RWPE1 (cell line): ENCODE data around the gene MRE11.
"Not testable (repeated sequence)": the region's sequence is repeated elsewhere in the genome, so short reads cannot be mapped to it uniquely, and the experiment has no call there.

ENCODE experiments used
- CTCF ChIA-PET: fragments of 350-600 bp; sonication (Branson Sonifier 250); formaldehyde crosslinking; extraction: SDS; loops from one replicate; lab custom pipeline; 2021; lab: Yijun Ruan, JAX
- POLR2A ChIA-PET: fragments of 400-600 bp; formaldehyde crosslinking; extraction: SDS; loops from one replicate; lab custom pipeline; 2020; ENCODE audit warnings: antibody characterized with exemption; ENCODE audit not compliant: low non-redundant PET; lab: Yijun Ruan, JAX
- DNase-seq: peaks from one replicate; pipeline ENCODE4 v3.0.0; 2012; ENCODE audit warnings: low spot score
- H3K27ac ChIP-seq: fragments of 450-650 bp; 2 replicates; pipeline ENCODE4 v1.5.1; 2017
- TF ChIP-seq, protein P1 (sequence below): fragments of 450-650 bp; conservative IDR thresholded peaks from 2 replicates; pipeline ENCODE4 v1.5.1; 2017; ENCODE audit warnings: low read depth, mild to moderate bottlenecking

MRE11 gene

DNA sequence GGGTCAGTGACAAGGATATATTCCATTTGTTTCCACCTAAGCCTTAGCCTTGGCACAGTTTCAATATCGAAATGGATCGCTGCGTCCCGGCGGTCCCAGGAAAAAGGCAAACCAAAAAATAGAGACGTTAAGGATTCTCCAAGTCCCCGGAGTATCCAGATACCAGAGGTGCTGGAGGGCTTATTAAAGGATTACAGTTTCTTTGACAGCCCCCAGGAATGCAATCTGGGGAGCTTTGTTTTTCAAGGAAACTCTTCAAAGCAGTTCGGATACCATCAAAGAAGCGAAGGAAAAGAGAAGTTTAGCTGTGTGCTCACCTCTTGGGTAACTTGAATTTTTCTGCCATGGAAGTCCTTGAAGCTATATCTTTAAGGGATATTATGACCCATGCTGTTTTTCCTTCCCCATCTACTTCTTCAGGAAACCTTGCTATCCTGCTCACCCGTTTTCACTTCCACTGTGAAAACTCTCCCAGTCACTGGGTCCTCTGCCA, 91.8 kb downstream of the MRE11 start:
- ChIA-PET CTCF (no interaction called here), POLR2A (interaction anchor here (0.6 kb wide), 1 partner anchor 272 kb away, joined by 3 read pairs; no protein-coding TSS in a partner anchor)

DNA sequence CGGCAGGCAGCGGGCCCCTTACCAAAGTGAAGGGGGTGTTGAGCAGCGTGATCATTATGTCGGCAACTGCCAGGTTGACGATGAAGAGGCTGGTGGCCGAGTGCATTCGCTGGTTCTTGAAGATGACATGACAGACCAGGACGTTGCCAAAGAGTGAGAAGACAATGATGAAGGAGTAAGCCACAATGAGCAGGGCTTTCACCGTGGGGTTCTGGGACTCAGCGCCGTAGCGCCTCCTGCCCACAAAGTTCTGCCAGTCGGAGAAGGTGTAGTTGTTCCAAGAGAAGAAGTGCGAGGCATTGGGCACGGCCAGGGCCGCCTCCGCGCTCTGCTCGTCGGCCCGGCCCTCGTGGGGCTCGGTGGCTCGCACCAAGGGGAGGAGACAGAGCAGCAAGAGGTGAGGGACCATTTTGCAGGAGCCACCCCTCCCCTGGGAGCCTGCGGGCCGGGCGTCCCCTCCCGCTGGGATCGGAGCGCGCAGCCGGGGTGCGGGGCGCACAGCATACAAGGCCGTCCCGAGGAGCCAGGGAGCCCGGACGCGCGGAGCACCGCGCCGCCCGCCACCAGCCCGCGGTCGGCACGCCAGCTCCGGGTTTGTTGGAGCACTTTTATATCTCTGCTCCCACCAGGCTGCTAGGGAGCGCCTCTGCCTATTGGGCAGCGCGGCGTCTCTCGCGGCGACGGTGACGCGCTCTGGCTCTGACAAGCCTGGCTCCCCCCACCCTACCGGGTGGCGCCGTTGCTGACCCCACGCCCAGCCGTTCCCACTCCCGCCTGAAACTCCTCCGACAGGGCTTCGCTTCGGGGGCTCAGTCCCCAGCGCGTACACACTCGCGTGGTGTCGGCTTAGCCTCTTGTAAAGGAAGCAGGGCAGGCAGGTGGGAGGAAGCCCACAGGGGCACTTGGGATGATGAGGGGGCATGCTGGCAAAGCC, 92.5 kb downstream of the MRE11 start, which contains the start of gene GPR83:
Gene GPR83, minus strand, starts transcription at position 581 of the 934 bp plus-strand sequence. Its CDS starts 172 bp downstream, at position 409.
- ChIA-PET POLR2A (interaction anchor here (0.6 kb wide), 1 partner anchor 272 kb away, joined by 3 read pairs; no protein-coding TSS in a partner anchor), CTCF (no interaction called here)
- DNase-seq = no peak
- H3K27ac ChIP-seq = no peak within 1 kb of the TSS
- TF ChIP-seq, protein P1, sequence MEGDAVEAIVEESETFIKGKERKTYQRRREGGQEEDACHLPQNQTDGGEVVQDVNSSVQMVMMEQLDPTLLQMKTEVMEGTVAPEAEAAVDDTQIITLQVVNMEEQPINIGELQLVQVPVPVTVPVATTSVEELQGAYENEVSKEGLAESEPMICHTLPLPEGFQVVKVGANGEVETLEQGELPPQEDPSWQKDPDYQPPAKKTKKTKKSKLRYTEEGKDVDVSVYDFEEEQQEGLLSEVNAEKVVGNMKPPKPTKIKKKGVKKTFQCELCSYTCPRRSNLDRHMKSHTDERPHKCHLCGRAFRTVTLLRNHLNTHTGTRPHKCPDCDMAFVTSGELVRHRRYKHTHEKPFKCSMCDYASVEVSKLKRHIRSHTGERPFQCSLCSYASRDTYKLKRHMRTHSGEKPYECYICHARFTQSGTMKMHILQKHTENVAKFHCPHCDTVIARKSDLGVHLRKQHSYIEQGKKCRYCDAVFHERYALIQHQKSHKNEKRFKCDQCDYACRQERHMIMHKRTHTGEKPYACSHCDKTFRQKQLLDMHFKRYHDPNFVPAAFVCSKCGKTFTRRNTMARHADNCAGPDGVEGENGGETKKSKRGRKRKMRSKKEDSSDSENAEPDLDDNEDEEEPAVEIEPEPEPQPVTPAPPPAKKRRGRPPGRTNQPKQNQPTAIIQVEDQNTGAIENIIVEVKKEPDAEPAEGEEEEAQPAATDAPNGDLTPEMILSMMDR = no peak

More for the DNA sequence above, 91.8 kb downstream of the MRE11 start:
- TF ChIP-seq, protein P1 = no peak
- H3K27ac ChIP-seq = no peak overlapping the region
- DNase-seq = no peak

DNA sequence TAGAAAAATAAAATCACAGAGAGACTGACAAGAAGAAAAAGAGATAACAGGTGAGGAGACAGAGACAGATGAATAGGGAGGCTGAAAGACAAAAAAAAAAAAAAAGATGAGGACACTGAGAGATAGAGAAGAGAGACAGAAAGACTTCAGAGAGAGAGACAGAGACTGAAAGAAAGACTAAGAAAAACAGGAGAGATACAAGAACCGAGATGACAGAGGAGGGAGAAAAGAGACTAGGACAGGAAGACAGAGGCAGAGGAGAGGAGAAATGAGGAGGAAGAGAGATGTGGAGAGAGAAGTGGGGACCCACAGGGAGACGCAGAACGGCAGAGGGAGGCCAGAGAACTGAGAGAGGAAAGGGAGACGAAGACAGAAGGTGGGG, 93.2 kb downstream of the MRE11 start:
- H3K27ac ChIP-seq = no peak overlapping the region
- POLR2A ChIA-PET = no interaction called here
- TF ChIP-seq, protein P1 = no peak
- CTCF ChIA-PET = interaction anchor here (0.7 kb wide), 1 partner anchor 45 kb away, joined by 3 read pairs; no protein-coding TSS in a partner anchor
- no peak for DNase-seq

DNA sequence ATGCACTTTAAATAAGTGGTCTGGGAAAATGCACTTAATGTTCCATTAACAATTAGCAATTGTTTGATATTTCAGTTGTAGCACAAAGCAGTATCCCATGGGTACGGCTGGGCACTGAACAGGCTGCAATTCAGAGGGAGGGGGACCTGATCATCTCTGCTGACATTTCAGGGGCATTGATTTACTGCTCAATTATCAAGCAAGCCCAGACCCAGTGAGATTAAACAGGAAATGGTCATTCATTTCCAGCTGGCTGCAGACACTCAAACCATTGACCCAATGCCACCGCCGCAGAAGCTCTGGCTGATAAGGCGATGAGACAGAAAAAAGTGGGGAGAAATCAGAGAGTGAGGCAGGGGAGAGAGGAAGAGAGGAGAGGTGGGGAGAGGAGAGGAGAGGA, 93.6 kb downstream of the MRE11 start:
- DNase-seq = no peak

DNA sequence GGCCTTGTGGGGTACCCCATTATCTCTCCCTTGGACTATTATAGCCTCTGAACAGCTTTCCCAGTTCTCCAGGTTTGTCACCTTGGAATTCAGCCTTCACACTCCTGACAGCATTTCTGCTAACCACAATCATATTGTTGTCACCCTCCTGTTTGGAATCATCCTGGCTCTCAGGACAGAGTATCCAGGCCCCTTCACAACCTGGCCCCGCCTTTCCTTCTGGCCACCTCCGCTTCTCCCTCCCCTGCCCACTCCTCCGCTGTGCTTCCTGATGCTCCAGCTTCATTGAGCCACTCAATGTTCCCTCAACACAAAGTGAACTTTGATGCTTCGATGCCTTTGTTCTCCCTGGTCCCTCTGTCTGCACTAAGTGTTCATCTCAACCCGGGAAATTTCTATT, 95.5 kb downstream of the MRE11 start:
- CTCF ChIA-PET = interaction anchor here (0.7 kb wide), 1 partner anchor 85 kb away, joined by 3 read pairs; no protein-coding TSS in a partner anchor
- TF ChIP-seq, protein P1 = no peak

More for the DNA sequence above, 93.6 kb downstream of the MRE11 start:
- H3K27ac ChIP-seq = no peak overlapping the region
- CTCF ChIA-PET = interaction anchor here (0.6 to 0.7 kb wide), 2 partner anchors 45 to 210 kb away, joined by 3 read pairs; no protein-coding TSS in a partner anchor
- TF ChIP-seq, protein P1 = no peak
- POLR2A ChIA-PET = no interaction called here

DNA sequence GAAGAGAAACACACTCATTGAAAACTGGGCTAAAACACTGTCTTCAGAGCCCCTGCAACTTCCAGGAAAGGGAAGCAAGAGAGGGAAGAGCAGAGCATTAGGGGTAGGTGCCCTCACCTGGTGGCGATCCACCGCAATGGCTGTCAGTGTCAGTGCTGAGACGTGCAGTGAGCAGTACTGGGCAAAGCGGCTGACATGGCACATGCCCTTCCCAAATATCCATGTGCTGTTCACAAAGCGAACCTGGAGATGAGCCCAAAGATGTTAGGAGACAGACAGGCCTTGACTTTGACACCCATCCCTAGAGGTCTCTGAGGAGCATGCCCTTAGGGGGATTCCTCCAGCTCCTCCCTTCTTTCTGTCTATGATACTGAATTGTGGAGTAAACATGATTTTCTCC, 97.4 kb downstream of the MRE11 start:
- H3K27ac ChIP-seq = no peak overlapping the region
- TF ChIP-seq, protein P1 = no peak
- ChIA-PET POLR2A (no interaction called here), CTCF (no interaction called here)
- no peak for DNase-seq

More for the DNA sequence above, 95.5 kb downstream of the MRE11 start:
- no peak overlapping the region for H3K27ac ChIP-seq
- no peak for DNase-seq
- POLR2A ChIA-PET = no interaction called here

DNA sequence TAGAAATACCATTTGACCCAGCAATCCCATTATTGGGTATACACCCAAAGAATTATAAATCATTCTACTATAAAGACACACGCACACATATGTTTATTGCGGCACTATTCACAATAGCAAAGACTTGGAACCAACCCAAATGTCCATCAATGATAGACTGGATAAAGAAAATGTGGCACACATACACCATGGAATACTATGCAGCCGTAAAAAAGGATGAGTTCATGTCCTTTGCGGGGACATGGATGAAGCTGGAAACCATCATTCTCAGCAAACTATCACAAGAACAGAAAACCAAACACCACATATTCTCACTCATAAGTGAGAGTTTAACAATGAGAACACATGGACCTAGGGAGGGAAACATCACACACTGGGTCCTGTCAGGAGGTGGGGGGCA, 101.7 kb downstream of the MRE11 start:
- H3K27ac ChIP-seq, CTCF ChIA-PET, POLR2A ChIA-PET, DNase-seq: not testable (repeated sequence)
